IPS-18c (cell line): ENCODE measurements around the gene EXOC4.

Experiments used
- H3K4me3 ChIP-seq: 2 replicates; pipeline ENCODE4 v1.7.0; 2013; ENCODE audit warnings: low read depth, mild to moderate bottlenecking, low read length, moderate library complexity; ENCODE audit not compliant: insufficient read depth
- H3K9me3 ChIP-seq: one replicate; pipeline ENCODE4 v1.6.1; 2013; ENCODE audit warnings: mild to moderate bottlenecking, low read length, moderate library complexity; ENCODE audit not compliant: control insufficient read depth, insufficient read depth

The EXOC4 gene

GRCh38 chr7:133481676-133482075, 228.8 kb downstream of the EXOC4 start:
- Histone ChIP-seq H3K9me3 (no peaks in the 10 kb centered on the region), H3K4me3 (no peak overlapping the region)

GRCh38 chr7:133482599-133482998, 229.7 kb downstream of the EXOC4 start:
- Histone ChIP-seq H3K4me3 (no peak overlapping the region), H3K9me3 (no peaks in the 10 kb centered on the region)

GRCh38 chr7:133484086-133484485, 231.2 kb downstream of the EXOC4 start:
- Histone ChIP-seq H3K4me3 (no peak overlapping the region), H3K9me3 (no peaks in the 10 kb centered on the region)

GRCh38 chr7:133489906-133490305, 237.0 kb downstream of the EXOC4 start:
- H3K4me3 ChIP-seq = no peak overlapping the region
- H3K9me3 ChIP-seq = no peaks in the 10 kb centered on the region

GRCh38 chr7:133491201-133491691, 238.4 kb downstream of the EXOC4 start:
- H3K4me3 ChIP-seq = no peak overlapping the region
- no peaks in the 10 kb centered on the region for H3K9me3 ChIP-seq

- no peaks in the 10 kb centered on the region for H3K9me3 ChIP-seq
- H3K4me3 ChIP-seq = no peak overlapping the region
Observed at GRCh38 chr7:133491846-133492652, 239.2 kb downstream of the EXOC4 start.

- no peaks in the 10 kb centered on the region for H3K9me3 ChIP-seq
- no peak overlapping the region for H3K4me3 ChIP-seq
Observed at GRCh38 chr7:133497061-133497460, 244.2 kb downstream of the EXOC4 start.

GRCh38 chr7:133501771-133502170, 248.9 kb downstream of the EXOC4 start:
- H3K9me3 ChIP-seq = no peaks in the 10 kb centered on the region
- H3K4me3 ChIP-seq = no peak overlapping the region

GRCh38 chr7:133502498-133502897, 249.6 kb downstream of the EXOC4 start:
- Histone ChIP-seq H3K4me3 (no peak overlapping the region), H3K9me3 (no peaks in the 10 kb centered on the region)

- H3K9me3 ChIP-seq = no peaks in the 10 kb centered on the region
- no peak overlapping the region for H3K4me3 ChIP-seq
Observed at GRCh38 chr7:133502972-133503371, 250.1 kb downstream of the EXOC4 start.

- Histone ChIP-seq H3K9me3 (no peaks in the 10 kb centered on the region), H3K4me3 (no peak overlapping the region)
Observed at GRCh38 chr7:133504825-133505224, 251.9 kb downstream of the EXOC4 start.

- H3K9me3 ChIP-seq = no peaks in the 10 kb centered on the region
- H3K4me3 ChIP-seq = no peak overlapping the region
Observed at GRCh38 chr7:133509822-133510221, 256.9 kb downstream of the EXOC4 start.

- no peak overlapping the region for H3K4me3 ChIP-seq
- H3K9me3 ChIP-seq = no peaks in the 10 kb centered on the region
Observed at GRCh38 chr7:133510326-133511055, 257.6 kb downstream of the EXOC4 start.

GRCh38 chr7:133511252-133511651, 258.4 kb downstream of the EXOC4 start:
- no peak overlapping the region for H3K4me3 ChIP-seq
- H3K9me3 ChIP-seq = no peaks in the 10 kb centered on the region

GRCh38 chr7:133511708-133512107, 258.8 kb downstream of the EXOC4 start:
- no peak overlapping the region for H3K4me3 ChIP-seq

GRCh38 chr7:133512560-133512959, 259.7 kb downstream of the EXOC4 start:
- no peak overlapping the region for H3K4me3 ChIP-seq

More at GRCh38 chr7:133511708-133512107, 258.8 kb downstream of the EXOC4 start:
- no peaks in the 10 kb centered on the region for H3K9me3 ChIP-seq

GRCh38 chr7:133513608-133514007, 260.7 kb downstream of the EXOC4 start:
- no peak overlapping the region for H3K4me3 ChIP-seq
- H3K9me3 ChIP-seq = no peaks in the 10 kb centered on the region

More at GRCh38 chr7:133512560-133512959, 259.7 kb downstream of the EXOC4 start:
- H3K9me3 ChIP-seq = no peaks in the 10 kb centered on the region

GRCh38 chr7:133514551-133514950, 261.7 kb downstream of the EXOC4 start:
- no peak overlapping the region for H3K4me3 ChIP-seq
- no peaks in the 10 kb centered on the region for H3K9me3 ChIP-seq
